WTC11 (cell line): ENCODE measurements around the gene ATP5MC2. TPM values are rescaled to one million over a fixed set of nuclear protein-coding genes. Genes with fewer than 3 reads are reported as not detected.
"Not testable (repeated sequence)": the region's sequence is repeated elsewhere in the genome, so short reads cannot be mapped to it uniquely, and the experiment has no call there.

Experiments used
- ATAC-seq: fragments of 200-7000 bp; cut with Tn5 transposase; 2 replicates; pipeline ENCODE4 v1.10.0; 2021; ENCODE audit warnings: mild to moderate bottlenecking, moderate library complexity
- CTCF ChIA-PET: fragments of 300-600 bp; sonication (Branson Sonifier 250); formaldehyde crosslinking; loops from one replicate; lab custom pipeline; 2021; ENCODE audit warnings: antibody characterized with exemption; lab: Charles Lee
- POLR2A ChIA-PET: fragments of 350-600 bp; sonication (Branson Sonifier 250); formaldehyde crosslinking; loops from one replicate; lab custom pipeline; 2021; ENCODE audit warnings: antibody characterized with exemption; lab: Charles Lee
- DNase-seq: peaks from one replicate; pipeline ENCODE4 v3.0.0; 2021; ENCODE audit warnings: low spot score
- H3K27ac Mint-ChIP-seq: 2 replicates; pipeline ENCODE4 v1.8.0; 2021; ENCODE audit warnings: mixed read lengths
- H3K27me3 Mint-ChIP-seq: 2 replicates; pipeline ENCODE4 v1.8.0; 2021; ENCODE audit warnings: low read depth, mild to moderate bottlenecking, moderate library complexity, mixed read lengths
- H3K36me3 Mint-ChIP-seq: 2 replicates; pipeline ENCODE4 v1.8.0; 2021; ENCODE audit warnings: mixed read lengths
- H3K4me1 Mint-ChIP-seq: 2 replicates; pipeline ENCODE4 v1.8.0; 2022; ENCODE audit warnings: mixed read lengths
- H3K4me3 Mint-ChIP-seq: 2 replicates; pipeline ENCODE4 v1.8.0; 2021; ENCODE audit warnings: mild to moderate bottlenecking, moderate library complexity, mixed read lengths
- H3K9me3 Mint-ChIP-seq: 2 replicates; pipeline ENCODE4 v1.8.0; 2021; ENCODE audit warnings: mixed read lengths
- E2F5 ChIP-seq: sonication (generic); formaldehyde crosslinking; IDR thresholded peaks from 2 replicates; pipeline ENCODE4 v1.8.1; 2022; ENCODE audit warnings: mild to moderate bottlenecking, moderate library complexity, missing genetic modification reagents
- GTF2I ChIP-seq: fragments of 250-450 bp; sonication (Bioruptor Pico); conservative IDR thresholded peaks from 2 replicates; pipeline ENCODE4 v1.4.0; 2021; ENCODE audit warnings: mild to moderate bottlenecking
- NFATC4 ChIP-seq: fragments of 250-450 bp; sonication (Bioruptor Pico); IDR thresholded peaks from 2 replicates; pipeline ENCODE4 v1.9.0; 2021; ENCODE audit warnings: mild to moderate bottlenecking
- NR1H2 ChIP-seq: sonication (generic); formaldehyde crosslinking; IDR thresholded peaks from 2 replicates; pipeline ENCODE4 v1.9.0; 2021; ENCODE audit warnings: mild to moderate bottlenecking, moderate library complexity, missing genetic modification reagents
- NR3C1 ChIP-seq: sonication (generic); formaldehyde crosslinking; conservative IDR thresholded peaks from 2 replicates; pipeline ENCODE4 v1.8.1; 2023; ENCODE audit warnings: low read depth, mild to moderate bottlenecking, missing genetic modification reagents
- RORB ChIP-seq: fragments of 250-450 bp; sonication (Bioruptor Pico); IDR thresholded peaks from 2 replicates; pipeline ENCODE4 v1.9.0; 2021; ENCODE audit warnings: mild to moderate bottlenecking
- SOX15 ChIP-seq: fragments of 250-450 bp; sonication (Bioruptor Pico); IDR thresholded peaks from 2 replicates; pipeline ENCODE4 v1.9.0; 2021; ENCODE audit warnings: mild to moderate bottlenecking
- ZBTB21 ChIP-seq: sonication (generic); formaldehyde crosslinking; IDR thresholded peaks from 2 replicates; pipeline ENCODE4 v1.8.1; 2023; ENCODE audit warnings: mild to moderate bottlenecking, missing genetic modification reagents, borderline replicate concordance
- ZNF219 ChIP-seq: sonication (generic); formaldehyde crosslinking; IDR thresholded peaks from 2 replicates; pipeline ENCODE4 v1.8.0; 2023; ENCODE audit warnings: missing genetic modification reagents, mild to moderate bottlenecking, borderline replicate concordance
- ZNF416 ChIP-seq: fragments of 250-450 bp; sonication (Bioruptor Pico); IDR thresholded peaks from 2 replicates; pipeline ENCODE4 v1.9.0; 2021; ENCODE audit warnings: mild to moderate bottlenecking, inconsistent platforms
- ZNF423 ChIP-seq: fragments of 250-450 bp; sonication (Bioruptor Pico); IDR thresholded peaks from 2 replicates; pipeline ENCODE4 v2.1.2; 2022; ENCODE audit warnings: mild to moderate bottlenecking, moderate library complexity
- total RNA-seq: library from RNA; stranded (reverse); gene quantifications from 3 replicates; pipeline ENCODE4 v1.2.3, GENCODE V29; 2021
- TF ChIP-seq, protein P1 (sequence below): fragments of 250-450 bp; sonication (Bioruptor Pico); conservative IDR thresholded peaks from 2 replicates; pipeline ENCODE4 v1.9.0; 2021; ENCODE audit warnings: mild to moderate bottlenecking
- TF ChIP-seq, protein P2 (sequence below): sonication (generic); formaldehyde crosslinking; IDR thresholded peaks from 2 replicates; pipeline ENCODE4 v1.8.1; 2022; ENCODE audit warnings: missing genetic modification reagents, borderline replicate concordance
- TF ChIP-seq, protein P3 (sequence below): sonication (generic); formaldehyde crosslinking; IDR thresholded peaks from 2 replicates; pipeline ENCODE4 v1.8.1; 2023; ENCODE audit warnings: mild to moderate bottlenecking, missing genetic modification reagents, borderline replicate concordance

Gene ATP5MC2
- total RNA-seq, 1 experiment from 2014 or later, result 411 TPM

- TF ChIP-seq, protein P1, sequence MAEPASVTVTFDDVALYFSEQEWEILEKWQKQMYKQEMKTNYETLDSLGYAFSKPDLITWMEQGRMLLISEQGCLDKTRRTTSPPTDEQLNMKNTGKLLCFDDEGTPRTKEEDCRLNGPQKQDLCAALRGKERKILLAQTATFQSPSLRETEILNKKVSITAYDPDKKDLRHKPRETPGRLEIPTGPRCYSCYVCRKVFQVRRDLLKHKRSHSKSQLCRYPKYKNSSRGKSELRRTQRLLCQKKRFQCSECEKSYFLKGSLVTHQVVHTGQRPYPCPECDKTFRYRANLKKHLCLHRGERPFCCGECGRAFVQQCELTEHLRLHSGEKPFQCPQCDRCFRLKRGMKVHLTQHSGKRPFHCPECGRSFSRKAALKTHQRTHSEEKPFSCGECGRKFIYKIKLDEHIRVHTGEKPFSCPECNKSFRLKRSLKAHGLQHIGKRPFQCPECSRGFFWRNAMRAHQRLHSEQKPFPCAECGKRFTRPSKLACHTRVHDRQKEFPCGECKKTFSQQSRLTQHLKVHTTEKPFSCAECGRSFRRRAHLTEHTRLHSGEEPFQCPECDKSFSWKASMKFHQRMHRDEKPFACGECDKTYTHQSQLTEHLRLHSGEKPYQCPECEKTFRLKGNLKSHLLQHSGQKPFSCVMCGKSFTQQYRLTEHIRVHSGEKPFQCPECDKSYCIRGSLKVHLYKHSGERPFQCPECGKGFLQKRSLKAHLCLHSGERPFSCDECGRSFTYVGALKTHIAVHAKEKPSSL (CRISPR knock-in tag), result no peak
- TF ChIP-seq RORB (CRISPR knock-in tag) (no peak), NFATC4 (no peak), ZBTB21 (CRISPR knock-in tag) (no peak), NR1H2 (CRISPR knock-in tag) (no peak), ZNF423 (no peak), GTF2I (no peak)
- TF ChIP-seq, protein P2, sequence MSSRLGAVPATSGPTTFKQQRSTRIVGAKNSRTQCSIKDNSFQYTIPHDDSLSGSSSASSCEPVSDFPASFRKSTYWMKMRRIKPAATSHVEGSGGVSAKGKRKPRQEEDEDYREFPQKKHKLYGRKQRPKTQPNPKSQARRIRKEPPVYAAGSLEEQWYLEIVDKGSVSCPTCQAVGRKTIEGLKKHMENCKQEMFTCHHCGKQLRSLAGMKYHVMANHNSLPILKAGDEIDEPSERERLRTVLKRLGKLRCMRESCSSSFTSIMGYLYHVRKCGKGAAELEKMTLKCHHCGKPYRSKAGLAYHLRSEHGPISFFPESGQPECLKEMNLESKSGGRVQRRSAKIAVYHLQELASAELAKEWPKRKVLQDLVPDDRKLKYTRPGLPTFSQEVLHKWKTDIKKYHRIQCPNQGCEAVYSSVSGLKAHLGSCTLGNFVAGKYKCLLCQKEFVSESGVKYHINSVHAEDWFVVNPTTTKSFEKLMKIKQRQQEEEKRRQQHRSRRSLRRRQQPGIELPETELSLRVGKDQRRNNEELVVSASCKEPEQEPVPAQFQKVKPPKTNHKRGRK (CRISPR knock-in tag), result no peak
- TF ChIP-seq, all 79 proteins: peak for 0
- no peak overlapping the region for H3K4me3 Mint-ChIP-seq
- no peak overlapping the region for H3K27ac Mint-ChIP-seq
- ChIA-PET CTCF (interaction anchor here (0.7 to 1.3 kb wide), 2 partner anchors 93 to 288 kb away, joined by 3 to 5 read pairs; no protein-coding TSS in a partner anchor), POLR2A (no interaction called here)
- DNase-seq, result no peak
- no peak for ATAC-seq
- H3K4me1 Mint-ChIP-seq, result no peaks in the 10 kb centered on the region
- no peaks in the 10 kb centered on the region for H3K36me3 Mint-ChIP-seq
- H3K27me3 Mint-ChIP-seq, result 0 out of 2 replicates have a peak, but pooled peaks cover 4% of the 10 kb centered on the region
- no peaks in the 10 kb centered on the region for H3K9me3 Mint-ChIP-seq
Measured at GRCh38 chr12:53636641-53637040, 39.2 kb downstream of the ATP5MC2 start.

GRCh38 chr12:53635708-53636107, 40.2 kb downstream of the ATP5MC2 start:
- H3K27me3 Mint-ChIP-seq, ATAC-seq: not testable (repeated sequence)

GRCh38 chr12:53631721-53632120, 44.2 kb downstream of the ATP5MC2 start:
- H3K4me1 Mint-ChIP-seq, result peaks cover 5% of the 10 kb centered on the region
- CTCF ChIA-PET, result no interaction called here
- ATAC-seq, result no peak
- TF ChIP-seq, protein P3, sequence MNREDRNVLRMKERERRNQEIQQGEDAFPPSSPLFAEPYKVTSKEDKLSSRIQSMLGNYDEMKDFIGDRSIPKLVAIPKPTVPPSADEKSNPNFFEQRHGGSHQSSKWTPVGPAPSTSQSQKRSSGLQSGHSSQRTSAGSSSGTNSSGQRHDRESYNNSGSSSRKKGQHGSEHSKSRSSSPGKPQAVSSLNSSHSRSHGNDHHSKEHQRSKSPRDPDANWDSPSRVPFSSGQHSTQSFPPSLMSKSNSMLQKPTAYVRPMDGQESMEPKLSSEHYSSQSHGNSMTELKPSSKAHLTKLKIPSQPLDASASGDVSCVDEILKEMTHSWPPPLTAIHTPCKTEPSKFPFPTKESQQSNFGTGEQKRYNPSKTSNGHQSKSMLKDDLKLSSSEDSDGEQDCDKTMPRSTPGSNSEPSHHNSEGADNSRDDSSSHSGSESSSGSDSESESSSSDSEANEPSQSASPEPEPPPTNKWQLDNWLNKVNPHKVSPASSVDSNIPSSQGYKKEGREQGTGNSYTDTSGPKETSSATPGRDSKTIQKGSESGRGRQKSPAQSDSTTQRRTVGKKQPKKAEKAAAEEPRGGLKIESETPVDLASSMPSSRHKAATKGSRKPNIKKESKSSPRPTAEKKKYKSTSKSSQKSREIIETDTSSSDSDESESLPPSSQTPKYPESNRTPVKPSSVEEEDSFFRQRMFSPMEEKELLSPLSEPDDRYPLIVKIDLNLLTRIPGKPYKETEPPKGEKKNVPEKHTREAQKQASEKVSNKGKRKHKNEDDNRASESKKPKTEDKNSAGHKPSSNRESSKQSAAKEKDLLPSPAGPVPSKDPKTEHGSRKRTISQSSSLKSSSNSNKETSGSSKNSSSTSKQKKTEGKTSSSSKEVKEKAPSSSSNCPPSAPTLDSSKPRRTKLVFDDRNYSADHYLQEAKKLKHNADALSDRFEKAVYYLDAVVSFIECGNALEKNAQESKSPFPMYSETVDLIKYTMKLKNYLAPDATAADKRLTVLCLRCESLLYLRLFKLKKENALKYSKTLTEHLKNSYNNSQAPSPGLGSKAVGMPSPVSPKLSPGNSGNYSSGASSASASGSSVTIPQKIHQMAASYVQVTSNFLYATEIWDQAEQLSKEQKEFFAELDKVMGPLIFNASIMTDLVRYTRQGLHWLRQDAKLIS (CRISPR knock-in tag), result no peak
- TF ChIP-seq, all 79 proteins: peak for 0
- POLR2A ChIA-PET, result no interaction called here
- Mint-ChIP-seq H3K27me3 (peaks cover 7% of the 10 kb centered on the region; the same call in 1 of the 2 replicates), H3K9me3 (no peaks in the 10 kb centered on the region), H3K36me3 (no peaks in the 10 kb centered on the region), H3K4me3 (no peak overlapping the region), H3K27ac (no peak overlapping the region)
- DNase-seq, result no peak

More at GRCh38 chr12:53635708-53636107, 40.2 kb downstream of the ATP5MC2 start:
- H3K4me3 Mint-ChIP-seq, H3K4me1 Mint-ChIP-seq, H3K36me3 Mint-ChIP-seq, DNase-seq, H3K9me3 Mint-ChIP-seq, H3K27ac Mint-ChIP-seq, POLR2A ChIA-PET: not testable (repeated sequence)
- CTCF ChIA-PET, result interaction anchor here (0.8 to 1.3 kb wide), 2 partner anchors 59 to 92 kb away, joined by 3 to 4 read pairs; no protein-coding TSS in a partner anchor

- ChIA-PET POLR2A (interaction anchor here (1.1 kb wide), 1 partner anchor 48 kb away, joined by 4 read pairs; the partner anchor contains the start of gene ATP5MC2), CTCF (interaction anchor here (3.0 kb wide), 1 partner anchor 85 kb away, joined by 13 read pairs; no protein-coding TSS in a partner anchor)
- ATAC-seq (no peak), DNase-seq (no peak)
- peaks cover 7% of the 10 kb centered on the region for H3K27me3 Mint-ChIP-seq
- no peaks in the 10 kb centered on the region for H3K9me3 Mint-ChIP-seq
- H3K4me3 Mint-ChIP-seq, result no peak overlapping the region
- no peaks in the 10 kb centered on the region for H3K36me3 Mint-ChIP-seq
- H3K27ac Mint-ChIP-seq, result no peak overlapping the region
- peaks cover 31% of the 10 kb centered on the region for H3K4me1 Mint-ChIP-seq
- no peak for TF ChIP-seq GTF2I
- TF ChIP-seq, protein P2 (CRISPR knock-in tag), result no peak
- no peak for TF ChIP-seq ZNF416
- TF ChIP-seq ZNF219 (CRISPR knock-in tag), result no peak
- no peak for TF ChIP-seq SOX15 (CRISPR knock-in tag)
- TF ChIP-seq, protein P1 (CRISPR knock-in tag), result no peak
- no peak for TF ChIP-seq NR3C1 (CRISPR knock-in tag)
- TF ChIP-seq E2F5 (CRISPR knock-in tag), result no peak
- TF ChIP-seq, all 79 proteins: peak for 0
Measured at GRCh38 chr12:53627919-53628318, 48.0 kb downstream of the ATP5MC2 start.
